Heart left ventricle (tissue), 13 donors: Measurements from ENCODE around the gene SNRPA.

ENCODE experiments used
- POLR2A ChIP-seq, 2 donors: fragments of 450-650 bp; IDR thresholded peaks; one replicate each; pipeline ENCODE4 v1.6.1; 2017; ENCODE audit warnings: antibody characterized with exemption in 2 of 2, mild to moderate bottlenecking in 2 of 2, moderate library complexity in 2 of 2
- TF ChIP-seq, protein P1 (sequence below), 12 donors: fragments of 200-600 bp; sonication (generic) in 4 of 12; IDR thresholded peaks; one replicate each; pipeline versions ENCODE4 v1.5.0 to v1.8.0; 2018 to 2022; ENCODE audit warnings: antibody characterized with exemption in 12 of 12, mild to moderate bottlenecking in 5 of 12
- donor health status: ischemic (EF 13 %, LVEDD 7.1; RV severe dilation, severe dysfunction).
- donor health status: DM: no; HTN: yes; CAD: no.
- donor health status: DM: no; HTN: no; CAD: no.
- donor health status: ischemic (EF 25% LVEDD 6.9; RV normal size, moderate dysfunction).
- donor health status: ischemic (EF 25% LVEDD 5.7; RV mildly dilated, moderate dysfunction).
- donor health status: ischemic (EF 35%, LVEDD 5.7; RV mildly dilated, moderate dysfunction).
- donor health status: nonischemic (EF 11% LVEDD 7.7; RV severe dilation, severe dysfunction).
- donor health status: DM: yes; HTN: yes; CAD: no.
- donor health status: PGD.
- donor health status: ischemic (EF 29% LVEDD 5.4; RV normal size, mild dysfunction).
- donor health status: nonischemic (EF 23%, LVEDD 6.1; RV moderate dilation, normal function).

GRCh38 chr19:40785526-40785925, 34.5 kb downstream of the SNRPA start:
- TF ChIP-seq, protein P1, sequence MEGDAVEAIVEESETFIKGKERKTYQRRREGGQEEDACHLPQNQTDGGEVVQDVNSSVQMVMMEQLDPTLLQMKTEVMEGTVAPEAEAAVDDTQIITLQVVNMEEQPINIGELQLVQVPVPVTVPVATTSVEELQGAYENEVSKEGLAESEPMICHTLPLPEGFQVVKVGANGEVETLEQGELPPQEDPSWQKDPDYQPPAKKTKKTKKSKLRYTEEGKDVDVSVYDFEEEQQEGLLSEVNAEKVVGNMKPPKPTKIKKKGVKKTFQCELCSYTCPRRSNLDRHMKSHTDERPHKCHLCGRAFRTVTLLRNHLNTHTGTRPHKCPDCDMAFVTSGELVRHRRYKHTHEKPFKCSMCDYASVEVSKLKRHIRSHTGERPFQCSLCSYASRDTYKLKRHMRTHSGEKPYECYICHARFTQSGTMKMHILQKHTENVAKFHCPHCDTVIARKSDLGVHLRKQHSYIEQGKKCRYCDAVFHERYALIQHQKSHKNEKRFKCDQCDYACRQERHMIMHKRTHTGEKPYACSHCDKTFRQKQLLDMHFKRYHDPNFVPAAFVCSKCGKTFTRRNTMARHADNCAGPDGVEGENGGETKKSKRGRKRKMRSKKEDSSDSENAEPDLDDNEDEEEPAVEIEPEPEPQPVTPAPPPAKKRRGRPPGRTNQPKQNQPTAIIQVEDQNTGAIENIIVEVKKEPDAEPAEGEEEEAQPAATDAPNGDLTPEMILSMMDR (IDR thresholded peaks at IDR 0.05): no peak
- TF ChIP-seq POLR2A (IDR thresholded peaks at IDR 0.05): no peak
